Suprapubic skin (tissue), 3 donors: ENCODE measurements around the gene SH3BP4.

Source experiments
- EP300 ChIP-seq: sonication (generic); formaldehyde crosslinking; IDR thresholded peaks from one replicate; pipeline ENCODE4 v1.6.1; 2017; ENCODE audit warnings: antibody characterized with exemption
- POLR2A ChIP-seq, 2 donors: fragments of 450-650 bp; IDR thresholded peaks; one replicate each; pipeline ENCODE4 v1.6.1; 2017; ENCODE audit warnings: antibody characterized with exemption in 2 of 2, mild to moderate bottlenecking in 2 of 2, moderate library complexity in 2 of 2
- TF ChIP-seq, protein P1 (sequence below), 2 donors: fragments of 200-600 bp in 1 of 2; fragments of 450-650 bp in 1 of 2; sonication (generic) in 1 of 2; IDR thresholded peaks; one replicate each; pipeline ENCODE4 v1.5.1; 2016 to 2019; ENCODE audit warnings: antibody characterized with exemption in 2 of 2, mild to moderate bottlenecking in 1 of 2, moderate library complexity in 1 of 2

DNA sequence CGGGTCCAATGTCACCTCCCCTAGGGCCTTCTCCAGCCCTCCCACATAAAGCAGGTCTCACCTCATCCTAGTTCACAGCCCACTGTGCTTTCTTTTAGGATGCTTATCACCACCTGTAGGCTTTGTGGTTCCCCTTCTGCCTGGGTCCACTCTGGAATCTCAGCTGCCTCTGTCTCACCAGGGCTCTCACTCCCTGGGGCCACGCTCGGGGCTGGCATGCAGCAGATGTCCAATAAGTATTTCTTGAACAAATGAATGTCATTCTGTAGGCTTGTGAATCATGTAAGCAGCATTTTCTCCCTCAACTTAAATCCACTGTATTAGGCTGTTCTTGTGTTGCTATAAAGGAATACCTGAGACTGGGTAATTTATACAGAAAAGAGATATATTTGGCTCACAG, 4.3 kb upstream of the SH3BP4 start:
- TF ChIP-seq EP300: no peak
- TF ChIP-seq, protein P1, sequence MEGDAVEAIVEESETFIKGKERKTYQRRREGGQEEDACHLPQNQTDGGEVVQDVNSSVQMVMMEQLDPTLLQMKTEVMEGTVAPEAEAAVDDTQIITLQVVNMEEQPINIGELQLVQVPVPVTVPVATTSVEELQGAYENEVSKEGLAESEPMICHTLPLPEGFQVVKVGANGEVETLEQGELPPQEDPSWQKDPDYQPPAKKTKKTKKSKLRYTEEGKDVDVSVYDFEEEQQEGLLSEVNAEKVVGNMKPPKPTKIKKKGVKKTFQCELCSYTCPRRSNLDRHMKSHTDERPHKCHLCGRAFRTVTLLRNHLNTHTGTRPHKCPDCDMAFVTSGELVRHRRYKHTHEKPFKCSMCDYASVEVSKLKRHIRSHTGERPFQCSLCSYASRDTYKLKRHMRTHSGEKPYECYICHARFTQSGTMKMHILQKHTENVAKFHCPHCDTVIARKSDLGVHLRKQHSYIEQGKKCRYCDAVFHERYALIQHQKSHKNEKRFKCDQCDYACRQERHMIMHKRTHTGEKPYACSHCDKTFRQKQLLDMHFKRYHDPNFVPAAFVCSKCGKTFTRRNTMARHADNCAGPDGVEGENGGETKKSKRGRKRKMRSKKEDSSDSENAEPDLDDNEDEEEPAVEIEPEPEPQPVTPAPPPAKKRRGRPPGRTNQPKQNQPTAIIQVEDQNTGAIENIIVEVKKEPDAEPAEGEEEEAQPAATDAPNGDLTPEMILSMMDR (IDR thresholded peaks at IDR 0.05): no peak
- TF ChIP-seq POLR2A (IDR thresholded peaks at IDR 0.05): no peak
